Lower leg skin (tissue), 3 donors: ENCODE measurements around the gene SCAF8.

Source experiments
- POLR2A ChIP-seq, 2 donors: fragments of 450-650 bp; IDR thresholded peaks; one replicate each; pipeline ENCODE4 v1.6.1; 2016 to 2017; ENCODE audit warnings: antibody characterized with exemption in 2 of 2, mild to moderate bottlenecking in 1 of 2, moderate library complexity in 1 of 2
- TF ChIP-seq, protein P1 (sequence below), 3 donors: fragments of 450-650 bp; IDR thresholded peaks; one replicate each; pipeline ENCODE4 v1.5.1; 2016; ENCODE audit warnings: antibody characterized with exemption in 3 of 3, mild to moderate bottlenecking in 3 of 3, moderate library complexity in 2 of 3

- TF ChIP-seq, protein P1, sequence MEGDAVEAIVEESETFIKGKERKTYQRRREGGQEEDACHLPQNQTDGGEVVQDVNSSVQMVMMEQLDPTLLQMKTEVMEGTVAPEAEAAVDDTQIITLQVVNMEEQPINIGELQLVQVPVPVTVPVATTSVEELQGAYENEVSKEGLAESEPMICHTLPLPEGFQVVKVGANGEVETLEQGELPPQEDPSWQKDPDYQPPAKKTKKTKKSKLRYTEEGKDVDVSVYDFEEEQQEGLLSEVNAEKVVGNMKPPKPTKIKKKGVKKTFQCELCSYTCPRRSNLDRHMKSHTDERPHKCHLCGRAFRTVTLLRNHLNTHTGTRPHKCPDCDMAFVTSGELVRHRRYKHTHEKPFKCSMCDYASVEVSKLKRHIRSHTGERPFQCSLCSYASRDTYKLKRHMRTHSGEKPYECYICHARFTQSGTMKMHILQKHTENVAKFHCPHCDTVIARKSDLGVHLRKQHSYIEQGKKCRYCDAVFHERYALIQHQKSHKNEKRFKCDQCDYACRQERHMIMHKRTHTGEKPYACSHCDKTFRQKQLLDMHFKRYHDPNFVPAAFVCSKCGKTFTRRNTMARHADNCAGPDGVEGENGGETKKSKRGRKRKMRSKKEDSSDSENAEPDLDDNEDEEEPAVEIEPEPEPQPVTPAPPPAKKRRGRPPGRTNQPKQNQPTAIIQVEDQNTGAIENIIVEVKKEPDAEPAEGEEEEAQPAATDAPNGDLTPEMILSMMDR (IDR thresholded peaks at IDR 0.05): no peak
- no peak for TF ChIP-seq POLR2A (IDR thresholded peaks at IDR 0.05)
Observed at GRCh38 chr6:154763650-154764049, 30.4 kb downstream of the SCAF8 start.
